H9 (cell line): ENCODE data around the gene TRMT11. TPM values are rescaled to one million over a fixed set of nuclear protein-coding genes. Genes with fewer than 3 reads are reported as not detected.

Experiments used
- DNase-seq: peaks from one replicate; pipeline ENCODE4 v3.0.0-alpha.2; 2017
- H2AFZ ChIP-seq: one replicate; pipeline ENCODE4 v1.6.1; 2013; ENCODE audit warnings: mild to moderate bottlenecking, low read length, control low read depth, moderate library complexity
- H2AK5ac ChIP-seq: 2 replicates; pipeline ENCODE4 v1.6.1; 2013; ENCODE audit warnings: low read length, control low read depth, mixed read lengths; ENCODE audit not compliant: insufficient read length
- H2BK120ac ChIP-seq: one replicate; pipeline ENCODE4 v1.6.1; 2013; ENCODE audit warnings: low read depth, mild to moderate bottlenecking, low read length, control low read depth, inconsistent platforms; ENCODE audit not compliant: poor library complexity, severe bottlenecking
- H2BK12ac ChIP-seq: 2 replicates; pipeline ENCODE4 v1.6.1; 2013; ENCODE audit warnings: low read length, control low read depth, mixed read lengths, low read depth; ENCODE audit not compliant: insufficient read length
- H2BK15ac ChIP-seq: 2 replicates; pipeline ENCODE4 v1.6.1; 2013; ENCODE audit warnings: low read depth, low read length, control low read depth
- H2BK20ac ChIP-seq: one replicate; pipeline ENCODE4 v1.6.1; 2013; ENCODE audit warnings: low read depth, mild to moderate bottlenecking, low read length, control low read depth, inconsistent platforms; ENCODE audit not compliant: poor library complexity, severe bottlenecking
- H2BK5ac ChIP-seq: 2 replicates; pipeline ENCODE4 v1.6.1; 2013; ENCODE audit warnings: low read length, control low read depth, mixed read lengths; ENCODE audit not compliant: insufficient read length
- H3K14ac ChIP-seq: 2 replicates; pipeline ENCODE4 v1.6.1; 2013; ENCODE audit warnings: low read length, control low read depth; ENCODE audit not compliant: insufficient read depth
- H3K18ac ChIP-seq: 2 replicates; pipeline ENCODE4 v1.6.1; 2013; ENCODE audit warnings: low read depth, mild to moderate bottlenecking, mixed read lengths, low read length, control low read depth; ENCODE audit not compliant: insufficient read length
- H3K23ac ChIP-seq: 2 replicates; pipeline ENCODE4 v1.6.1; 2013; ENCODE audit warnings: low read length, control low read depth, mixed read lengths, low read depth; ENCODE audit not compliant: insufficient read length
- H3K23me2 ChIP-seq: 2 replicates; pipeline ENCODE4 v1.6.1; 2013; ENCODE audit warnings: low read depth, mild to moderate bottlenecking, mixed read lengths, low read length, control low read depth; ENCODE audit not compliant: insufficient read length, poor library complexity, severe bottlenecking
- H3K27ac ChIP-seq: 2 replicates; pipeline ENCODE4 v1.5.1; 2013; ENCODE audit warnings: low read length, control low read depth, mixed read lengths, low read depth; ENCODE audit not compliant: insufficient read length
- H3K27me3 ChIP-seq: 2 replicates; pipeline ENCODE4 v1.6.1; 2013; ENCODE audit warnings: low read length, control low read depth, inconsistent platforms; ENCODE audit not compliant: insufficient read depth
- H3K4ac ChIP-seq: 2 replicates; pipeline ENCODE4 v1.6.1; 2013; ENCODE audit warnings: low read depth, mild to moderate bottlenecking, control low read depth, inconsistent platforms, low read length, moderate library complexity
- H3K4me1 ChIP-seq: 2 replicates; pipeline ENCODE4 v1.6.1; 2013; ENCODE audit warnings: low read length, control low read depth, inconsistent platforms; ENCODE audit not compliant: insufficient read depth
- H3K4me2 ChIP-seq: 2 replicates; pipeline ENCODE4 v1.6.1; 2013; ENCODE audit warnings: low read length, control low read depth, mixed read lengths; ENCODE audit not compliant: insufficient read length, insufficient read depth
- H3K56ac ChIP-seq: 2 replicates; pipeline ENCODE4 v1.6.1; 2013; ENCODE audit warnings: low read depth, mild to moderate bottlenecking, mixed read lengths, low read length, control low read depth; ENCODE audit not compliant: insufficient read length
- H3K79me1 ChIP-seq: 2 replicates; pipeline ENCODE4 v1.6.1; 2013; ENCODE audit warnings: low read depth, mild to moderate bottlenecking, moderate library complexity, low read length, control low read depth, inconsistent platforms; ENCODE audit not compliant: insufficient read depth, poor library complexity, severe bottlenecking
- H3K79me2 ChIP-seq: 2 replicates; pipeline ENCODE4 v1.6.1; 2013; ENCODE audit warnings: low read length, control low read depth, inconsistent platforms; ENCODE audit not compliant: insufficient read depth
- H3K9ac ChIP-seq: 2 replicates; pipeline ENCODE4 v1.6.1; 2013; ENCODE audit warnings: low read length, control low read depth, mixed read lengths; ENCODE audit not compliant: insufficient read length; ENCODE audit errors: extremely low read depth
- H3K9me3 ChIP-seq: one replicate; pipeline ENCODE4 v1.6.1; 2013; ENCODE audit warnings: low read depth, low read length, inconsistent platforms; ENCODE audit not compliant: control insufficient read depth
- H3T11ph ChIP-seq: one replicate; pipeline ENCODE4 v1.6.1; 2013; ENCODE audit warnings: mild to moderate bottlenecking, low read length, control low read depth, inconsistent platforms
- H4K20me1 ChIP-seq: one replicate; pipeline ENCODE4 v1.6.1; 2013; ENCODE audit not compliant: control insufficient read depth, insufficient read length, insufficient read depth
- H4K5ac ChIP-seq: 2 replicates; pipeline ENCODE4 v1.6.1; 2013; ENCODE audit warnings: low read depth, mild to moderate bottlenecking, mixed read lengths, low read length, control low read depth; ENCODE audit not compliant: insufficient read length
- H4K8ac ChIP-seq: replicated peaks from 2 replicates; pipeline ENCODE4 v1.6.1; 2013; ENCODE audit warnings: low read length, control low read depth, mixed read lengths, low read depth; ENCODE audit not compliant: insufficient read length
- H4K91ac ChIP-seq: 2 replicates; pipeline ENCODE4 v1.6.1; 2013; ENCODE audit warnings: low read depth, mild to moderate bottlenecking, moderate library complexity, mixed read lengths, low read length, control low read depth; ENCODE audit not compliant: insufficient read length
- H3K27ac Mint-ChIP-seq, 3 experiments: 2 replicates in 2 of 3; 3 replicates in 1 of 3; pipeline ENCODE4 v1.8.0; 2020 to 2021; ENCODE audit warnings: mixed read lengths in 3 of 3, mild to moderate bottlenecking in 1 of 3, moderate library complexity in 1 of 3
- H3K27me3 Mint-ChIP-seq: 2 replicates; pipeline ENCODE4 v1.8.0; 2021; ENCODE audit warnings: low read depth, mild to moderate bottlenecking, moderate library complexity, mixed read lengths
- H3K36me3 Mint-ChIP-seq, 3 experiments: 2 replicates in 2 of 3; 3 replicates in 1 of 3; pipeline ENCODE4 v1.8.0; 2020 to 2021; ENCODE audit warnings: low read depth in 3 of 3, mixed read lengths in 3 of 3; ENCODE audit not compliant: insufficient read depth in 1 of 3
- H3K4me1 Mint-ChIP-seq, 2 experiments: 2 replicates each; pipeline ENCODE4 v1.8.0; 2020; ENCODE audit warnings: mixed read lengths in 2 of 2
- H3K4me3 Mint-ChIP-seq, 2 experiments: 2 replicates in 1 of 2; 3 replicates in 1 of 2; pipeline ENCODE4 v1.8.0; 2020 to 2021; ENCODE audit warnings: mild to moderate bottlenecking in 2 of 2, mixed read lengths in 2 of 2, moderate library complexity in 1 of 2
- H3K9me3 Mint-ChIP-seq, 2 experiments: 2 replicates in 1 of 2; 3 replicates in 1 of 2; pipeline ENCODE4 v1.8.0; 2020; ENCODE audit warnings: mild to moderate bottlenecking in 2 of 2, mixed read lengths in 2 of 2, moderate library complexity in 1 of 2
- WGBS: extraction: QIAGEN DNeasy Blood & Tissue Kit; methylation state at CpG from one replicate; pipeline ENCODE4 v1.1.7; 2013; ENCODE audit warnings: missing lambda C conversion rate, low lambda C conversion rate, mixed read lengths; ENCODE audit not compliant: insufficient read length; ENCODE audit errors: extremely low coverage; 5-methylcytosine and 5-hydroxymethylcytosine counted together
- total RNA-seq: library from RNA; stranded (reverse); gene quantifications from 2 replicates; pipeline ENCODE4 v1.2.1, GENCODE V29; 2021
- TF ChIP-seq, protein P1 (sequence below): fragments of 200-600 bp; sonication (generic); conservative IDR thresholded peaks from 3 replicates; pipeline ENCODE4 v1.8.0; 2021; ENCODE audit warnings: antibody characterized with exemption, mild to moderate bottlenecking

TRMT11 gene
- total RNA-seq, 1 experiment from 2014 or later = 31.1 TPM

DNA sequence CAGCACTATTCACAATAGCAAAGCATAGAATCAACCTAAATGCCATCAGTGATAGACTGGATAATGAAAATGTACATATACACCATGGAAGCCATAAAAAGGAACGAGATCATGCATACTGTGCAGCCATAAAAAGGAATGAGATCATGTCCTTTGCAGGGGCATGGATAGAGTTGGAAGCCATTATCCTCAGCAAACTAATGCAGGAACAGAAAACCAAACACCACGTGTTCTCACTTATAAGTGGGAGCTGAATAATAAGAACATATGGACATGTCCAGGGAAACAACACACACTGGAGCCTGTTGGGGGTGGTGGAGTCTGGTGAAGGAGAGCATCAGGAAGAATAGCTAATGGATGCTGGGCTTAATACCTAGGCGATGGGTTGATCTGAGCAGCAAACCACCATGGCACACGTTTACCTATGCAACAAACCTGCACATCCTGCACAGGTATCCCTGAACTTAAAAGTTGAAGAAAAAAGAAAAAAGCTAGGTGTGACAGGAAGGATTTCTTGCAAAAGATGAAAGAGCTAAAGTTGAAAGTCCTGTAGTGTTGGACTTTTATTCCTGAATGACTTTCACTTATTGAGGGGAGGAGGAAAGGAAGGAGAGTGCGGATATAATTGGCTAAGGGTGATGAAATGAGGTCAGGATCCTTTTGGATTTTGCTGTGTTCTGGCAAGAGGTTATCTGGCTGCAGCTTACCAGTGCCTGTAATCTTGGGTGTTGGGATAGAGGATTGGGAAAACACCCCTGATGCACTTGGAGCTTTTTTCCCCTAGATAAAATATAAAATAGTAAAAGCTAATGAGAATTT is 8.5 kb downstream of the TRMT11 start:
- peak overlapping the region in 1 of 3 experiments; percentile 91; a peak in 2 of 7 replicates for H3K27ac Mint-ChIP-seq

More for the DNA sequence above, 8.5 kb downstream of the TRMT11 start:
- no peaks in the 10 kb centered on the region for H3K9me3 Mint-ChIP-seq
- H3K27me3 Mint-ChIP-seq = no peaks in the 10 kb centered on the region
- no peak overlapping the region for H3K56ac ChIP-seq
- H3K23ac ChIP-seq = no peak overlapping the region
- WGBS = no CpG with 5 or more reads among the region's 5 CpGs
- H3K18ac ChIP-seq = no peak overlapping the region
- TF ChIP-seq, protein P1, sequence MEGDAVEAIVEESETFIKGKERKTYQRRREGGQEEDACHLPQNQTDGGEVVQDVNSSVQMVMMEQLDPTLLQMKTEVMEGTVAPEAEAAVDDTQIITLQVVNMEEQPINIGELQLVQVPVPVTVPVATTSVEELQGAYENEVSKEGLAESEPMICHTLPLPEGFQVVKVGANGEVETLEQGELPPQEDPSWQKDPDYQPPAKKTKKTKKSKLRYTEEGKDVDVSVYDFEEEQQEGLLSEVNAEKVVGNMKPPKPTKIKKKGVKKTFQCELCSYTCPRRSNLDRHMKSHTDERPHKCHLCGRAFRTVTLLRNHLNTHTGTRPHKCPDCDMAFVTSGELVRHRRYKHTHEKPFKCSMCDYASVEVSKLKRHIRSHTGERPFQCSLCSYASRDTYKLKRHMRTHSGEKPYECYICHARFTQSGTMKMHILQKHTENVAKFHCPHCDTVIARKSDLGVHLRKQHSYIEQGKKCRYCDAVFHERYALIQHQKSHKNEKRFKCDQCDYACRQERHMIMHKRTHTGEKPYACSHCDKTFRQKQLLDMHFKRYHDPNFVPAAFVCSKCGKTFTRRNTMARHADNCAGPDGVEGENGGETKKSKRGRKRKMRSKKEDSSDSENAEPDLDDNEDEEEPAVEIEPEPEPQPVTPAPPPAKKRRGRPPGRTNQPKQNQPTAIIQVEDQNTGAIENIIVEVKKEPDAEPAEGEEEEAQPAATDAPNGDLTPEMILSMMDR = no peak
- H3K4me1 ChIP-seq = no peaks in the 10 kb centered on the region
- no peak overlapping the region for H2BK12ac ChIP-seq
- no peak overlapping the region for H3T11ph ChIP-seq
- no peak overlapping the region for H4K91ac ChIP-seq
- peaks cover 12 to 27% (median 26%) of the 10 kb centered on the region in 3 experiments for H3K36me3 Mint-ChIP-seq
- no peaks in the 10 kb centered on the region for H4K20me1 ChIP-seq
- no peak overlapping the region for H2BK120ac ChIP-seq
- no peak overlapping the region for H2BK15ac ChIP-seq
- H2BK20ac ChIP-seq = no peak overlapping the region
- H4K5ac ChIP-seq = no peak overlapping the region
- H3K4me3 Mint-ChIP-seq = no peak overlapping the region
- H3K4me1 Mint-ChIP-seq = peaks cover 3 to 14% of the 10 kb centered on the region in 2 experiments
- H3K14ac ChIP-seq = no peak overlapping the region
- H3K79me1 ChIP-seq = no peaks in the 10 kb centered on the region
- H3K9me3 ChIP-seq = no peaks in the 10 kb centered on the region
- no peak overlapping the region for H4K8ac ChIP-seq
- peaks cover 9% of the 10 kb centered on the region; the same call in 1 of the 2 replicates for H3K79me2 ChIP-seq
- no peaks in the 10 kb centered on the region for H3K23me2 ChIP-seq
- no peak overlapping the region for H2AK5ac ChIP-seq
- no peak overlapping the region for H3K4ac ChIP-seq
- no peak for DNase-seq
- H3K9ac ChIP-seq = no peak overlapping the region
- H3K27me3 ChIP-seq = no peaks in the 10 kb centered on the region
- no peak overlapping the region for H2BK5ac ChIP-seq
- no peak overlapping the region for H2AFZ ChIP-seq
- no peak overlapping the region for H3K27ac ChIP-seq
- no peak overlapping the region for H3K4me2 ChIP-seq
